ENCODE measurements around the gene ATP8B3. TPM values are rescaled to one million over a fixed set of nuclear protein-coding genes. Genes with fewer than 3 reads are reported as not detected.

ATP8B3 gene
- total RNA-seq, 4 donors from 2014 or later: 0.27 to 0.75 TPM; not detected in 2

- intact Hi-C loops (cut with DNase I; ENCODE audit: low total_unique reads) (no loop called here), in situ Hi-C loops (cut with MboI; ENCODE audit: low pct_ligation_motif_present in 1 of 4, low pct_unique_long_range_greater_than_20kb in 1 of 4, low sequenced_read_pairs in 3 of 4) (no loop called here)
- 22% methylated on average over 14 of the region's 23 CpGs; no CpG with 5 or more reads in 1 of the 2 donors for WGBS, 2 donors (ENCODE audit: low coverage in 1 of 2)
- peak; percentile 72 for DNase-seq
- peaks cover 28 to 60% (median 47%) of the 10 kb centered on the region in 4 donors for H3K4me1 ChIP-seq
- no peaks in the 10 kb centered on the region for H3K27me3 ChIP-seq
- no peaks in the 10 kb centered on the region for H3K9me3 ChIP-seq
- peak overlapping the region in 1 of 4 donors; percentile 20 for H3K4me3 ChIP-seq
- H3K36me3 ChIP-seq: no peaks in the 10 kb centered on the region
- H3K27ac ChIP-seq: peak overlapping the region; percentile 82 to 83 (median 82)
- TF ChIP-seq CTCF (IDR thresholded peaks at IDR 0.05): peak; percentile 94 to 99 (median 95)
- TF ChIP-seq POLR2A (IDR thresholded peaks at IDR 0.05): no peak
Measured at GRCh38 chr19:1837625-1838105, 25.6 kb upstream of the ATP8B3 start.

DNA sequence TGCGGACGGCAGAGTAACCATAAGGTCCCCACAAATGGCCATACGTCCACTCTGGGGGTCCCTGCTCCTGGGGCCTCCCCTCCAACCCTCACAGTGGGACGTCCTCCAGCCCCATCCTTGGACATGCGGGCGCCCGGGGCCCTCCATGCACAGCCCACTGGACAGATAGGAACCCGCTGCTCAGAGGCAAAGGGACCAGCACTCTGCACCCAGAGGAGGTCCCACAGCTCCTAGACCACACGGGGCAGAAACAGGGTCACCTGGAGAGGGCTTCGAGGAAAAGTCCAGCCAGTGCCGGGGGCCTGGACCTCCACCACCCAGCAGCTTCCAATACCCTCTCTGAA lies 25.1 kb upstream of the ATP8B3 start:
- H3K27me3 ChIP-seq: no peaks in the 10 kb centered on the region
- TF ChIP-seq EP300 (IDR thresholded peaks at IDR 0.05; ENCODE audit: low read depth) (no peak), POLR2A (IDR thresholded peaks at IDR 0.05) (no peak), POLR2AphosphoS5 (IDR thresholded peaks at IDR 0.05) (no peak), CTCF (IDR thresholded peaks at IDR 0.05) (no peak)
- whole genome bisulfite sequencing, 2 donors (ENCODE audit: low coverage in 1 of 2): 75% methylated on average over 11 of the region's 11 CpGs; no CpG with 5 or more reads in 1 of the 2 donors
- in situ Hi-C loops (cut with MboI; ENCODE audit: low pct_ligation_motif_present in 1 of 4, low pct_unique_long_range_greater_than_20kb in 1 of 4, low sequenced_read_pairs in 3 of 4) (no loop called here), intact Hi-C loops (cut with DNase I; ENCODE audit: low total_unique reads) (no loop called here)
- H3K4me3 ChIP-seq: no peak overlapping the region
- no peaks in the 10 kb centered on the region for H3K36me3 ChIP-seq
- no peak for DNase-seq
- H3K27ac ChIP-seq: peak overlapping the region in 3 of 4 donors; percentile 82 to 83 (median 82)
- H3K9me3 ChIP-seq: no peaks in the 10 kb centered on the region
- H3K4me1 ChIP-seq: peaks cover 28 to 55% (median 47%) of the 10 kb centered on the region in 4 donors

GRCh38 chr19:1836458-1837221 lies 24.6 kb upstream of the ATP8B3 start:
- intact Hi-C loops (cut with DNase I; ENCODE audit: low total_unique reads): no loop called here

More at GRCh38 chr19:1836458-1837221, 24.6 kb upstream of the ATP8B3 start:
- H3K27ac ChIP-seq: no peak overlapping the region
- no peak overlapping the region for H3K4me3 ChIP-seq
- no peaks in the 10 kb centered on the region for H3K36me3 ChIP-seq
- in situ Hi-C loops (cut with MboI; ENCODE audit: low pct_ligation_motif_present in 1 of 4, low pct_unique_long_range_greater_than_20kb in 1 of 4, low sequenced_read_pairs in 3 of 4): no loop called here
- H3K27me3 ChIP-seq: no peaks in the 10 kb centered on the region
- no peak for DNase-seq
- 80 to 89% methylated on average over 2 to 30 of the region's 31 CpGs for WGBS, 2 donors (ENCODE audit: low coverage in 1 of 2)
- peaks cover 28 to 51% (median 46%) of the 10 kb centered on the region in 4 donors for H3K4me1 ChIP-seq
- TF ChIP-seq POLR2A (IDR thresholded peaks at IDR 0.05) (no peak), POLR2AphosphoS5 (IDR thresholded peaks at IDR 0.05) (no peak), CTCF (IDR thresholded peaks at IDR 0.05) (no peak), EP300 (IDR thresholded peaks at IDR 0.05; ENCODE audit: low read depth) (no peak)
- no peaks in the 10 kb centered on the region for H3K9me3 ChIP-seq
